Stimulated activated CD4-positive, alpha-beta T cell treated with anti-CD3 and anti-CD28 coated beads, Interleukin-2, amount 100 ng/mL, for 24 hours (primary cell): ENCODE data around the gene CPNE2.
"Not testable (repeated sequence)": the region's sequence is repeated elsewhere in the genome, so short reads cannot be mapped to it uniquely, and the experiment has no call there.

Experiments used
- DNase-seq, 2 donors: peaks; one replicate each; pipeline ENCODE4 v3.0.0-alpha.2; 2020

CPNE2 gene

DNA sequence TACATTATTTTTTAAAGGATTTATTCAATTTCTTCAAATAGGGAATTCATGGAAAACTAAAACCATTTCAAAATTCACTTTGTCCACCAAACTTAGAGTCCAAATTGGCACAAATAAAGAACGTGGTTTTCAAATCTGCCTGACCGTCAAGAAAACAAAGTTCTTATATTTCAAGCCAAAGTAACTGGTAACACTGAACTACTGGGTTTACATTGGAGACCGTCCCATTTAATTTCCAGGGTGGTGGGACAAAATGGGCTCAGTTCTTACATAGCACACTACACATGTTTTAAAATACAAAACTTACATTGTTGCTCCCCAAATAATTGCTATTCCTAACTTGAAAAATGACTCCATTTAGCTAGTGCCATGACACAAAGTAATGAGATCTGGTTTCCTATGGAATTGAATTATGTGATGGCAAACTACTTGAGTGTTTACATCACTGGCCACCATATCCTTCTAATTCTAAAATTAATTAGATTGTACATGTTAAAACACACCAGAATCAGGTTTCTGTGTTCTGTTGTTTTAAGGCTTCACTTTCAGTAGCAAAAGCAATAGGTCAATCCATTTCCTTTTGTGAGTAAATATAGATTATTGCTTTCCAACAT lies 86.9 kb downstream of the CPNE2 start:
- DNase-seq = no peak

DNA sequence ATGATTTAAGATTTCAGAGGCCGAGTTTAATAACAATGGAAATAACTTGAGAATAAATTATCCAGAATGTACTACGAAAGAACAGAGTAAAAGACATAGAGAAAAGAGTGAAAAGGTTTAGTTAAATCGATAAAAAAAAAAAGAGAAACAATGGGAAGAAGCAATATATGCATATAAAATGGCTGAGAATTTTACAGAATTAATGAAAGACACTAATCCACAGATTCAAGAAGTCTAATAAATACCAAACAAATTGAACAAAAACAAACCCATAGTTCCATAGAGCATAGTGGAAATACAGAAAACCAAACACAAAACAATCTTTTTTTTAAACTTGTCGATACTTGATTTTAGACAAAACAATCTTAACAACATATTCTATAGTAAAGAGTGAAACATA lies 91.7 kb downstream of the CPNE2 start:
- DNase-seq = no peak

DNA sequence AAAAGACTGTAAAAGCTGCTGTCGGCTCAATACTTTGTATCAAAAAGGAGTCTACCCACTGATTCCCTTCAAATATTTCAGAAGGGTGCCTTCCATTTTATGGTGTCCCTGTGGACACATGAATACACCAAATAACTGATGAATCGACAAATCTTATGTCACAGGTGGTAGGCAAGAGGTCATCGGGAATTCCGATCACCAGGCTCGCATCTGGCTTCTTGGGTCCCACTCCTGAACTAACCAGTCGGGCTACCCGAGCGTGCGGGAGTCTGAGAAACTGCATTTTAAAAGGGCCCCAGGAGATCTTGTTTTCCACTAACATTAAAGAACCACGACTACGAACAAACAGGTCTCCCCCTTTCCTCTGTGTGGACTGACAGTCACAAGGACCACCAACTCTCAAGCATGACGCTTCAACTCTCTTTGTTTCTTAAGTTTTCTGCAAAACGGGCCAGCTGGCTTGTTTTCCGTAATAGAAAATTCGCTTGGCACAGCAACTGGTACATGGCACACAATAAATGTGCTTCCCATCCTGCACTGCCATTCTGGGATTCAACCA lies 92.6 kb downstream of the CPNE2 start:
- no peak for DNase-seq

DNA sequence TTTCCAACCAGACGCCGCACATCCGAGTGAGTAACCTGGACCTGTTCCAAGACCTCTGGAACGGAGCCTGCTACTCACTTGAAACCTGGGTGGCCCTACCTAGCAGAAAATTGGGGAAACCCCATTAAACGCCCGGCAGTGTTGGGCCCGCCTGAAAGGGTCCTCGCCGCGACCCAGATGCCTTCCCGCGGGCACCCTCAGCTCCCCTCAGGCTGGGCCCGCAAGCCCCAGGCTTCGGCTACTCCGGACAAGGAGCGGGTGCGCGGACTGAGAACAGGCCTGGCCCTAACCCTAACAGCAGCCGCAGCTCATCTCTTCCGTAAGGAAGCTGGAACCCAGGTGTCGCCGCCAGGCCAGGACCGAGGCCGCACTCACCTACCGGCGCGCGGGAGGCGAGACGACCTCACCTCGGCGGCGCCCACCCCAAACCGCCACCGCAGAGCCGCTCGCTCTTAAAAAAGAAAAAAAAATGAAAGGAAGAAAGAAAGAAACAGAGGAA lies 93.1 kb downstream of the CPNE2 start:
- peak in 1 of 2 donors; percentile 40 for DNase-seq

DNA sequence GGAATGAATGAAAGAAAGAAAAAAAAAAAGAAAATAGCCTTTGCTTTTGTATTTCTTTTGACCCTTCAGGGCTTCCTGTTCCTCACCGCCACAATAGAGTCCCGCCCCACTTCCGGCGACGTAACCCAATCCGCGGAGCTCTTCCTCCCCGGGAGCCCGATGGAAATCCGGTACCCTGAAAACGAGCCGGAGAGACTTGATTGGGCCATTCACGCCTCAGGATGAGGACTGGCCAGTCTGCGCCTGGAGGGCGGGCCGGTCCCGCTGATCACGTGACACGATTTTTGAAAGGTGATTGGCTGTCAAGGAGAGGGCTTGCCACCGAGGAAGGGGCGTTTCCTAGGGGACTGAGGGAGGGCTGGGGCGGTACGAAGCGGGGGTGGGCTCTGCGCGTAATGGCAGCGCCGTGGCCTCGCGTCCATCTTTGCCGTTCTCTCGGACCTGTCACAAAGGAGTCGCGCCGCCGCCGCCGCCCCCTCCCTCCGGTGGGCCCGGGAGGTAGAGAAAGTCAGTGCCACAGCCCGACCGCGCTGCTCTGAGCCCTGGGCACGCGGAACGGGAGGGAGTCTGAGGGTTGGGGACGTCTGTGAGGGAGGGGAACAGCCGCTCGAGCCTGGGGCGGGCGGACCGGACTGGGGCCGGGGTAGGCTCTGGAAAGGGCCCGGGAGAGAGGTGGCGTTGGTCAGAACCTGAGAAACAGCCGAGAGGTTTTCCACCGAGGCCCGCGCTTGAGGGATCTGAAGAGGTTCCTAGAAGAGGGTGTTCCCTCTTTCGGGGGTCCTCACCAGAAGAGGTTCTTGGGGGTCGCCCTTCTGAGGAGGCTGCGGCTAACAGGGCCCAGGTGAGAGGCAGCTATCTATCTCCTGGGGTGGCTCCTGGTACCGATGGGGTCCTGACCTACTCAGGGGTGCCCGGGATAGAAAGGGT lies 93.8 kb downstream of the CPNE2 start, which contains the start of the genes PSME3IP1 and RSPRY1:
TSS of gene PSME3IP1 (minus strand) at position 95 of the 927 bp plus-strand sequence. CDS start 12,185 bp downstream, outside the sequence.
TSS of gene RSPRY1 (plus strand) at position 385 of the 927 bp plus-strand sequence. CDS start 18,330 bp downstream, outside the sequence.
- DNase-seq = peak; percentile 96 to 98

DNA sequence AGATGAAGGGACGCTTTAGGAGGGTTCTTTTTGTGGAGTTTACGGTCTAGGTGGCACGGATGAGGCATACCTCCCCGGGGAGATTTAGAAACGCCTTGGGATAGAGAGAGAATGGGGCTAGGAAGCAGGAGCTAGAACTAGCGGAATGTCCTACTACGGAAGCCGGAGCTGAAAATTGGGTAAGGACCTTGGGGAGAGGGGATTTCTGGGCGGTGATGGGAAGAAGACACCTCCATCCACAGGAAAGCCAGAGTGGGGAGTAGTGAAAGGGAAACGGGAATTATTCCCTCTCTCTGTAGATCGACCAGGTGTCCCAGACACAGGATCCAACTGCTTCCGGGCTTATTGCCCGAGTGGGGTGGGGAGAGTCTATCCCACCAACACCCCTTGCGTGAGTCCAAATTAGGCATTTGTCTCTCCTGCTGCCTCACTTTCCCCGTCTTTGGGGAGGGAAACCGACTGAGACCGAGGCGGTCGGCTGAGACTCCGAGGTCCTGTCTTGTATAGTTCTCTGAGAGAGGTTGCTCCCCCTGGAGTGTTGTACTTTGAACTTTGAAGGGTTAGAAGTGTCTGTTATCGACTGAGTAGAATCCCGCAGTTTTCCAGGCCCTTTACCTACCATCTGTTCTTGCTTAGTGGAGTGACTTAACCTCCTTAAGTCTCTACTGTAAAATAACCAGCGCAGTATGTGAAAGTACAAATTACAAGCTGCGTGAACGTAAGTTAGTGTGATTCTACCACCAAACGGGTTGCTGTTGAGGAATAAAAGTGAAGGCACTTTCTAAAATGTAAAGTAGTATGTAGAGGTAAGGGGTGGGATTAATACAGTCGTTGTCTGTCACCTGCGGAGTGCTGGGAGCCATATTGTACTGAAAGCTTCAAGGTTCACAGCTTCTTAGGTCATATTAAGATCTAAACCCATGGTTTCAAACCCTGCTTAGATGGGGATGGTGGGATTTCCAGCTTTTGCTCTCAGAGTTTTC lies 94.8 kb downstream of the CPNE2 start:
- peak; percentile 10 to 27 for DNase-seq

DNA sequence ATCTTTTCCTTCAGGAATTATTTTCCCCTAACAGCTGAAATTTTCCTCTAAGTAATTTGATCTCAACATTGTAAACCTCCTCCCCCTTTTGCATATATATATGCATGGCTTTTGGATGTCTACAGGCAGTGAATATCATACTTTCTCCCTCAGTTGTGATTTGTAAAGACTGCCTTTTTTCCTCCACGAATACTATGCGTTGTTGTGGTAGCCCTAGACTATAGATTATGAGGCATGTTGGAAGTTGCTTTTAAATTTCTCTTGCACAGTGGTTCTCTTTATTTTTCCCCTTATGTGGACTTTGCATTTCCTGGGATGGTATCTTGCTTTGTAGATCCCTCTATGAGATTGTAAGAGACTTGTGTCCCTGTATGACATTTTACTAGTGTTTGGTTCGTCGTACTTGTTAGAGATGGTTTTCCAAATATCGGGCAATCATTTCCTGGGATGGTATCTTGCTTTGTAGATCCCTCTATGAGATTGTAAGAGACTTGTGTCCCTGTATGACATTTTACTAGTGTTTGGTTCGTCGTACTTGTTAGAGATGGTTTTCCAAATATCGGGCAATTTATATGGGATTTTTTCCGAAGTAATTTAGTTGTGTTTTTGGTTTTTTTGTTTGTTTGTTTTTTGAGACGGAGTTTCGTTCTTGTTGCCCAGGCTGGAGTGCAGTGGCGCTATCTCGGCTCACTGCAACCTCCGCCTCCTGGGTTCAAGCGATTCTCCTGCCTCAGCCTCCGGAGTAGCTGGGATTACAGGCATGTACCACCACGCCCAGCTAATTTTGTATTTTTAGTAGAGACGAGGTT lies 95.7 kb downstream of the CPNE2 start:
- not testable (repeated sequence) for DNase-seq

DNA sequence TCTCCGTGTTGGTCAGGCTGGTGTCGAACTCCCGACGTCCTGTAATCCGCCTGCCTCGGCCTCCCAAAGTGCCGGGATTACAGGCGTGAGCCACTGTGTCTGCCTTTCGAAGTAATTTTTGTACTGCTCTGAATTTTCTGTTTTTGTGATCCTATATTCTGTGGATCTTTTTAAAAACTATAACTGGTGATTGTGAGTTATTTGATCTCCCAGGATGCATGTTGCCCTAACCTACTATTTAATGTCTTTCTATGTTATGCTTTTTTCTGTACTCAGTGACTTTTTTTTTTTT lies 96.3 kb downstream of the CPNE2 start:
- DNase-seq = no peak

DNA sequence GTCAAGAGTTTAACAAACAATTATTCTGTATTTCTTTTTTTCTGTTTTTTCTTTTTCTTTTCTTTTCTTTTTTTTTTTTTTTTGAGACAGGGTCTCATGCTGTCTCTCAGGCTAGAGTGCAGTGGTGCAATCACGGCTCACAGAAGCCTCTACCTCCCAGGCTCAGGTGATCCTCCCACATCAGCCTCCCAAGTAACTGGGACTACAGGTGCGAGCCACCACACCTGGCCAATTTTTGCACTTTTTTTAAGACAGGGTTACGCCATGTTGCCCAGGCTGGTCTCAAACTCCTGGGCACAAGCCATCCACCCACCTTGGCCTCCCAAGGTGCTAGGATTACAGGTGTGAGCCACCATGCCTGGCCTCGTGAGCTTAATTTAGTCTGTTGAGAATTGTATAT lies 97.1 kb downstream of the CPNE2 start:
- not testable (repeated sequence) for DNase-seq

DNA sequence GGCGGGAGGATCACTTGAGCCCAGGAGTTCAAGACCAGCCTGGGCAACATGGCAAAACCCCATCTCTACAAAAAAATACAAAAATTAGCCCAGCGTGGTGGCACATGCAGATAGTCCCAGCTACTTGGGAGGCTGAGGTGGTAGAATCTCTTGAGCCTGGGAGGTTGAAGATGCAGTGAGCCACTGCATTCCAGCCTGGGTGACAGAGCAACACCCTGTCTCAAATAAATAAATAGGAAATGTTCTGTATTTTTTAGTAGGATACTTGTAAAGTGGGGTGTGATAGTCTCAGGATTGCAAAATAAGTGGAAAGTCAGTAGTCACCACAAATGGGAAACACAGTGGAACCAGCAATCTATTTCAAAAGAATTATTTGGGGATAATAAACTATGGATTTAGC lies 97.8 kb downstream of the CPNE2 start:
- no peak for DNase-seq

DNA sequence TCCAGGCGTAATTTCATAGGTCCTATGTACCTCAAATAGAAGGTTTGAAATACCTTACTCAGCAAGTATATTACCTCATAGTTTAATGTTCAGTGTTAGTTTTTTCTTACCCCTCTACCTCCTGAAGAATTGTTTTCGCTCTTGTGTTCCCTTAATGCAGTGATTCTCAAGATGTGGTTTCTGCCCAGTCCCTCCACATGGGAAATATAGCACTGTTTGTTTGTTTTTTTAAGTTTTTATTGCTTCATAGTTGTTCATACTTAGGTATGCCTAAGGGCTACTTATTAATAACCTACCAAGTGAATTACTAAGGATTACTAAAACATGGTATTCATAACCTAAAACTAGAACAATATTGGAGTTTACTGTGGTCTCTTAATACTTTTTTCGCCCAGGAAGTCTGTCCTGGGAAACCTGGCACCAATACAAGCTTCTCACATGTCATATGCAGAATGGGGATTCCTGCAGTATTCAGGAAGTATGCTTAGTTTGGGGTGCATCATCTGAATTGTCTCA lies 98.7 kb downstream of the CPNE2 start:
- no peak for DNase-seq

DNA sequence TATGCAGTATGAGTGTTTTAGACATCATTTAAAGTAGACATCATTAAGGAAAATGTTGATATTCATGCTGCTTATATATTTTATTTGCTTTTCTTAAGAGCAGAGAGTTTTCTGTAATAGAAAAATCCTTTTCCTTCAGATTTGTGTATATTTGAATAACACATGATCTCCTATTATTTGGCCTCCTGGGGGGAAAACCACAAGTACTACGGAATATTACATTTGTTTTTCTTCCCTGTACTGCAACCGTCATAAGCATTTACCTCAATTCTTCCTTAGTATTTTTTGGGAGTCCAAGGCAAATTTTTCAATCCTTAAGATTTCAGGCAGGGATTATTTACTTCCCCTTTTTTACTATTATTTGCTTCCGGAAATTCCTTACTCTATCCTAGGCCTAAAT lies 99.8 kb downstream of the CPNE2 start:
- DNase-seq = no peak

DNA sequence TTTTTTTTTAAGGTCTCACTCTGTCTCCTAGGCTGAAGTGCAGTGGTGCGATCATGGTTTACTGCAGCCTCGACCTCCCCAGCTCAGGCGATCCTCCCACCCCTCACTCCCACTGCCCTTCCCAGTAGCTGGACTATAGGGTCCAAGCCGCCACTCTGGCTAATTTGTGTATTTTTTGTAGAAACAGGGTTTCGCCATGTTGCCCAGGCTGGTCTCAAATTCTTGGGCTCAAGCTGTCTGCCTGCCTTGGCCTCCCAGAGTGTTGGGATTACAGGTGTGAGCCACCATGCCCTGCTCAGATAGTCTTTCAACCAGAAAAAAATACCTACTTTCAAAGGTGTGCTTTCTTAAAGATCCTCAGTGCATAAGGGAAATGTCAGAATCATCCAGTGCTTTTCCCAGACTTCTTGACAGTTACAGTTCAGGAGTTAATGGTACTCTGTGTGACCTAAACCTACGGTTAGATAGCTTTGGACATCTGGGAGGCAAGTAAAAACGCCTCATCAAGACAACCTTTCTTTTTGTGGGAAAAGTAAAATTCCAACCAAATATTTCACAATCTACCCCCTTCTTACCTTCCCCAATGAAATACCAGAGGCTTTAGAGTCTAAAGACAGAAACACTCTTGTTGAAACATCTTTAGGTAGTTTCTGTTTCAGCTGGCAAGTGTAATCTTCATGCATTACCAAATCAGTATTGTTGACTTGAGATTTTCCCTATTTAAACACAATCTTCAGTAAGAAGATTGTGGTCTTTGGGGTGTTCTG lies 100.5 kb downstream of the CPNE2 start:
- no peak for DNase-seq

DNA sequence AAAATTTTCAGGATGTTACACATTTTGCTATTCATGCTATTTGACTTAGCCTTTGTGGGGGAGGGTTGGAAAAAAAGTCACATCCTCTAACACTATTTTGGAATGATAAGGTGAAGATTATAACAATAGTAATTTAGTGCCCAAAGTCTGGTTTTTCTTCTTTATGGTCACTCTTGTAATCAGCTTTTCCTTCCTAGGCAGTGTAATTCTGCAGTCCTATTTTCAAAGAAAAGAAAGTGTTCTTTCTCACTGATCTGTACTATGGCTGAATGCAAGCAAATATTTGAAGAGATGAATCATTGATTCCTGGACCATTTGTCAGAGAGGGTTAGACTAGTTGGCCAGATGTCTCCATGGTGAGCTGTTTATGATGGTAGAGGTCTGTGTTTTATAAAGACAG lies 102.1 kb downstream of the CPNE2 start:
- no peak for DNase-seq

DNA sequence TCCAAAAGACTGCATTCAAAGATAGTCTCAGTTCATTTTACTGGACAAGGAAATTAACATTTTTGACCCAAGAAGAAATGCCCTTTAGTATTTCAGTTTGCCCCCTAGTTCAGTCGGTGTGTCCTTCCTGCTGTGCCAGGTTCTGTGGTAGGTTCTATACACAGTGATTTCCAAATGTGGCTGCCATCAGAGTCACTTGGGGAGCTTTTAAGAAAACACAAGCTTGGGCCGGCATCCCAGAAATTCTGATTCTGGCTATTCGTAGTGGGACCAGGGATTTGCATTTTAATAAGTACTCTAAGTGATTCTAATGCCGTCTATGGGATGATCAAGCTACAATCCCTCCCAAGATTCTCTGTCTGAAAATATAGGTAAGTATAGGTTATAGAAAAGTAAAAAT lies 103.9 kb downstream of the CPNE2 start:
- no peak for DNase-seq

DNA sequence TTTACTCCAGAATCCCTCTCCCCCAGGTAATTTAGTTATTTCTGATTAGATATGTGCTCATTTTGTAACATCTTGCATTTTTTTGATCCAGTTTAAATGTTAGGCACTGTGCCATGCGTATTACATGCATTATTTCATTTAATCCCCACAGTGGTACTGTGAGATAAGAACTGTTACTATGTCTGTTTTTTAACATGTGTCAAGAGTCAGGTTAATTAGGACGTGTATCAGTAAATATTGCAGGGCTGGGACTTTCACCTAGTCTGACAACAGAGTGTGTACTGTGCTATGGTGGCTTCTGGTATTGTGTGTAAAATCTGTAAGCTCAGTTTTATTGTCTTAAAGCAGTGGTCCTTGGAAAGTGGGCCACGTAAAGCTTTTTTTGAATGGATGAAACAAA lies 104.4 kb downstream of the CPNE2 start:
- no peak for DNase-seq
